HG03354 (cell line): ENCODE data around the gene DCX.

Experiments used
- ATAC-seq: cut with Tn5 transposase; IDR thresholded peaks from one replicate; pipeline ENCODE4 v1.9.1; 2021; ENCODE audit warnings: mild to moderate bottlenecking; ENCODE audit not compliant: unreplicated experiment, poor library complexity, severe bottlenecking

DCX gene

GRCh38 chrX:111244235-111244750, 167.7 kb downstream of the DCX start:
- ATAC-seq = no peak
